IMR-90 (cell line): ENCODE measurements around the gene CHMP4A. TPM values are rescaled to one million over a fixed set of nuclear protein-coding genes. Genes with fewer than 3 reads are reported as not detected.

Experiments used
- ATAC-seq: fragments of 200-7000 bp; cut with Tn5 transposase; 2 replicates; pipeline ENCODE4 v1.9.1; 2020; ENCODE audit warnings: low read depth, mild to moderate bottlenecking, moderate library complexity
- BruUV-seq: library from RNA; stranded (reverse); fragments of 400-500 nt; replicated peaks from 2 replicates; lab custom pipeline; 2021; lab: Mats Ljungman, UMichigan
- CTCF ChIA-PET: fragments of 300-600 bp; formaldehyde crosslinking; extraction: SDS; loops from one replicate; lab custom pipeline; 2021; ENCODE audit warnings: antibody characterized with exemption; lab: Yijun Ruan, JAX
- POLR2A ChIA-PET: fragments of 300-600 bp; sonication (Branson Sonifier 250); formaldehyde crosslinking; loops from one replicate; lab custom pipeline; 2022; ENCODE audit warnings: antibody characterized with exemption; ENCODE audit not compliant: unreplicated experiment; lab: Charles Lee
- DNase-seq: peaks from one replicate; pipeline ENCODE4 v3.0.0; 2013
- H2AFZ ChIP-seq: replicated peaks from 2 replicates; pipeline ENCODE3; 2013; ENCODE audit warnings: low read length, mild to moderate bottlenecking; ENCODE audit not compliant: poor library complexity
- H2AK5ac ChIP-seq: 2 replicates; pipeline ENCODE4 v1.6.1; 2013; ENCODE audit warnings: low read depth, low read length, inconsistent platforms
- H2AK9ac ChIP-seq: replicated peaks from 2 replicates; pipeline ENCODE3; 2013; ENCODE audit warnings: mild to moderate bottlenecking, low read depth, low read length, moderate library complexity; ENCODE audit not compliant: poor library complexity
- H2BK120ac ChIP-seq: 2 replicates; pipeline ENCODE4 v1.6.1; 2013; ENCODE audit warnings: low read depth, low read length, inconsistent platforms
- H2BK15ac ChIP-seq: 3 replicates; pipeline ENCODE4 v1.6.1; 2013; ENCODE audit warnings: low read depth, low read length, inconsistent platforms
- H2BK20ac ChIP-seq: 2 replicates; pipeline ENCODE4 v1.6.1; 2013; ENCODE audit warnings: low read depth, mild to moderate bottlenecking, inconsistent platforms, low read length, moderate library complexity
- H2BK5ac ChIP-seq: 2 replicates; pipeline ENCODE4 v1.6.1; 2013; ENCODE audit warnings: mild to moderate bottlenecking, low read depth, low read length, inconsistent platforms; ENCODE audit not compliant: poor library complexity, severe bottlenecking
- H3K14ac ChIP-seq: replicated peaks from 2 replicates; pipeline ENCODE4 v1.6.1; 2013; ENCODE audit warnings: low read depth, low read length, inconsistent platforms
- H3K18ac ChIP-seq: 2 replicates; pipeline ENCODE4 v1.6.1; 2013; ENCODE audit warnings: low read depth, low read length, control low read depth
- H3K23ac ChIP-seq: 2 replicates; pipeline ENCODE4 v1.6.1; 2013; ENCODE audit warnings: low read depth, low read length, inconsistent platforms
- H3K27ac ChIP-seq: 2 replicates; pipeline ENCODE4 v1.5.1; 2013; ENCODE audit warnings: mild to moderate bottlenecking, control low read depth, low read length; ENCODE audit not compliant: insufficient read depth
- H3K27me3 ChIP-seq: 2 replicates; pipeline ENCODE4 v1.6.1; 2013; ENCODE audit warnings: low read length; ENCODE audit not compliant: control insufficient read depth, insufficient read depth
- H3K36me3 ChIP-seq: 2 replicates; pipeline ENCODE4 v1.6.1; 2013; ENCODE audit warnings: low read length, mixed read lengths; ENCODE audit not compliant: control insufficient read depth, insufficient read depth
- H3K4ac ChIP-seq: 2 replicates; pipeline ENCODE4 v1.6.1; 2013; ENCODE audit warnings: low read depth, low read length, inconsistent platforms
- H3K4me1 ChIP-seq: 2 replicates; pipeline ENCODE4 v1.6.1; 2013; ENCODE audit warnings: low read length, mixed read lengths; ENCODE audit not compliant: control insufficient read depth, insufficient read depth
- H3K4me2 ChIP-seq: 2 replicates; pipeline ENCODE4 v1.6.1; 2013; ENCODE audit warnings: low read depth, mild to moderate bottlenecking, control low read depth, low read length, moderate library complexity
- H3K4me3 ChIP-seq: 2 replicates; pipeline ENCODE4 v1.5.1; 2013; ENCODE audit warnings: low read depth, mild to moderate bottlenecking, control low read depth, low read length, moderate library complexity; ENCODE audit not compliant: insufficient read depth
- H3K56ac ChIP-seq: 2 replicates; pipeline ENCODE4 v1.6.1; 2013; ENCODE audit warnings: low read length, inconsistent platforms; ENCODE audit not compliant: insufficient read depth; ENCODE audit errors: extremely low read depth
- H3K79me1 ChIP-seq, 2 experiments: 2 replicates each; pipeline ENCODE4 v1.6.1; 2013; ENCODE audit warnings: low read length in 2 of 2, inconsistent platforms in 1 of 2, low read depth in 1 of 2
- H3K9ac ChIP-seq: 2 replicates; pipeline ENCODE4 v1.6.1; 2013; ENCODE audit warnings: low read depth, low read length, control low read depth
- H3K9me1 ChIP-seq: 2 replicates; pipeline ENCODE4 v1.6.1; 2013; ENCODE audit warnings: low read length, inconsistent platforms; ENCODE audit not compliant: insufficient read depth
- H3K9me3 ChIP-seq: 2 replicates; pipeline ENCODE4 v1.6.1; 2013; ENCODE audit warnings: low read length; ENCODE audit not compliant: control insufficient read depth, insufficient read depth
- H4K20me1 ChIP-seq: 2 replicates; pipeline ENCODE4 v1.6.1; 2013; ENCODE audit warnings: low read length, inconsistent platforms; ENCODE audit not compliant: insufficient read depth
- H4K5ac ChIP-seq: 2 replicates; pipeline ENCODE4 v1.6.1; 2013; ENCODE audit warnings: mild to moderate bottlenecking, low read depth, low read length, control low read depth
- H4K8ac ChIP-seq, 2 experiments: 2 replicates each; pipeline ENCODE4 v1.6.1; 2013; ENCODE audit warnings: low read depth in 2 of 2, low read length in 2 of 2, control low read depth in 1 of 2, inconsistent platforms in 1 of 2
- H4K91ac ChIP-seq: 2 replicates; pipeline ENCODE4 v1.6.1; 2013; ENCODE audit warnings: low read depth, low read length, inconsistent platforms; ENCODE audit not compliant: insufficient read depth
- MAZ ChIP-seq: IDR thresholded peaks from 2 replicates; pipeline ENCODE4 v1.6.1; 2012; ENCODE audit warnings: low read depth, mild to moderate bottlenecking, low read length, improper control_type of control experiment, moderate library complexity, borderline replicate concordance
- MXI1 ChIP-seq: IDR thresholded peaks from 2 replicates; pipeline ENCODE4 v1.6.1; 2012; ENCODE audit warnings: low read depth, mild to moderate bottlenecking, low read length, moderate library complexity, borderline replicate concordance
- POLR2A ChIP-seq: IDR thresholded peaks from 2 replicates; pipeline ENCODE4 v1.6.1; 2012; ENCODE audit warnings: mild to moderate bottlenecking, low read depth, low read length
- RFX5 ChIP-seq: IDR thresholded peaks from 2 replicates; pipeline ENCODE4 v1.8.0; 2012; ENCODE audit warnings: low read depth, mild to moderate bottlenecking, low read length, moderate library complexity
- WGBS, 2 experiments: methylation state at CpG; one replicate each; pipeline versions ENCODE4 v1.1.5 to v1.1.7; 2013; ENCODE audit warnings: missing lambda C conversion rate in 2 of 2; ENCODE audit not compliant: insufficient read length in 1 of 2; ENCODE audit errors: extremely low coverage in 2 of 2; 5-methylcytosine and 5-hydroxymethylcytosine counted together
- dilution Hi-C: fragments of 300-500 bp; cut with HindIII; formaldehyde crosslinking; loops from one replicate; pipeline ENCODE4 v1.14.3; 2018; ENCODE audit warnings: low sequenced_read_pairs; ENCODE audit not compliant: unreplicated experiment
- in situ Hi-C: fragments of 300-500 bp; cut with MboI; formaldehyde crosslinking; loops from 3 replicates; pipeline ENCODE4 v1.14.3; 2019; ENCODE audit warnings: low sequenced_read_pairs, inconsistent platforms, mixed read lengths
- intact Hi-C: fragments of 100-400 bp; cut with micrococcal nuclease; formaldehyde crosslinking; loops from 2 replicates; pipeline ENCODE4 v1.10.0; 2022
- polyA plus RNA-seq, 3 experiments: library from polyadenylated mRNA; depleted of rRNA; stranded (reverse); fragments of >200 nt; gene quantifications; 2 replicates each; pipeline ENCODE4 v1.2.3, GENCODE V29; 2012; ENCODE audit warnings: low replicate concordance in 1 of 3
- total RNA-seq: library from RNA; depleted of rRNA; stranded (reverse); fragments of >200 nt; gene quantifications from 2 replicates; pipeline ENCODE4 v1.2.3, GENCODE V29; 2012
- TF ChIP-seq, protein P1 (sequence below): fragments of 150-350 bp; IDR thresholded peaks from 2 replicates; pipeline ENCODE4 v1.6.1; 2017; ENCODE audit warnings: mild to moderate bottlenecking, antibody characterized with exemption, low read length, low read depth
- TF ChIP-seq, protein P2 (sequence below): conservative IDR thresholded peaks from 2 replicates; pipeline ENCODE4 v1.5.1; 2012; ENCODE audit warnings: mild to moderate bottlenecking, low read depth, low read length, improper control_type of control experiment

The CHMP4A gene
- total and polyA plus RNA-seq, 2 of the 4 experiments (the other 2 are of a cell fraction) = 22.0 to 63.8 TPM

DNA sequence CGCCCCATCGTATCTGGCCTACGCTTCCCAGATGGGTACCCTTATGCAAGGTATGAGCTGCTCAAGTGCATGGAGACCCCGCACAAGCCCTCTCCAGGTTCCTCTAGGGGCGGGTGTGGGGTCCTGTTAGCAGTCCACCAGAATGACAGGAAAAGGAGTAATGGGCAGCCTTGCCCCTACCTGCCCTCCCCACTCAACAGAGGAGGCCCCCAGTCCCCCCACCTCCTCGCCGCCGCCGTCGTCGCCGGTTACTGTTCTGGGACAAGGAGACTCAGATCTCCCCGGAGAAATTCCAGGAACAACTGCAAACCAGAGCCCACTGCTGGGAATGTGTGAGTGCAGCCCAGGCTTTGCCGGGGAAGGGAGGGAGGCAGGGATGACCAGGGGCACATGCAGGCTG lies 35.4 kb downstream of the CHMP4A start:
- no peak overlapping the region for H2BK15ac ChIP-seq
- no peak overlapping the region for H4K8ac ChIP-seq
- no peaks in the 10 kb centered on the region for H3K9me1 ChIP-seq
- no peaks in the 10 kb centered on the region for H4K20me1 ChIP-seq
- H3K4me3 ChIP-seq = no peak overlapping the region
- peaks cover 61% of the 10 kb centered on the region for H3K36me3 ChIP-seq
- in situ Hi-C loops = no loop called here
- intact Hi-C loops = no loop called here
- peaks cover 2% of the 10 kb centered on the region; the same call in 1 of the 2 replicates for H3K4me1 ChIP-seq
- H2BK120ac ChIP-seq = no peak overlapping the region
- dilution Hi-C loops = no loop called here
- TF ChIP-seq RFX5 (no peak), MXI1 (no peak), MAZ (no peak), POLR2A (no peak)
- TF ChIP-seq, protein P1, sequence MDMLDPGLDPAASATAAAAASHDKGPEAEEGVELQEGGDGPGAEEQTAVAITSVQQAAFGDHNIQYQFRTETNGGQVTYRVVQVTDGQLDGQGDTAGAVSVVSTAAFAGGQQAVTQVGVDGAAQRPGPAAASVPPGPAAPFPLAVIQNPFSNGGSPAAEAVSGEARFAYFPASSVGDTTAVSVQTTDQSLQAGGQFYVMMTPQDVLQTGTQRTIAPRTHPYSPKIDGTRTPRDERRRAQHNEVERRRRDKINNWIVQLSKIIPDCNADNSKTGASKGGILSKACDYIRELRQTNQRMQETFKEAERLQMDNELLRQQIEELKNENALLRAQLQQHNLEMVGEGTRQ = no peak
- TF ChIP-seq, protein P2, sequence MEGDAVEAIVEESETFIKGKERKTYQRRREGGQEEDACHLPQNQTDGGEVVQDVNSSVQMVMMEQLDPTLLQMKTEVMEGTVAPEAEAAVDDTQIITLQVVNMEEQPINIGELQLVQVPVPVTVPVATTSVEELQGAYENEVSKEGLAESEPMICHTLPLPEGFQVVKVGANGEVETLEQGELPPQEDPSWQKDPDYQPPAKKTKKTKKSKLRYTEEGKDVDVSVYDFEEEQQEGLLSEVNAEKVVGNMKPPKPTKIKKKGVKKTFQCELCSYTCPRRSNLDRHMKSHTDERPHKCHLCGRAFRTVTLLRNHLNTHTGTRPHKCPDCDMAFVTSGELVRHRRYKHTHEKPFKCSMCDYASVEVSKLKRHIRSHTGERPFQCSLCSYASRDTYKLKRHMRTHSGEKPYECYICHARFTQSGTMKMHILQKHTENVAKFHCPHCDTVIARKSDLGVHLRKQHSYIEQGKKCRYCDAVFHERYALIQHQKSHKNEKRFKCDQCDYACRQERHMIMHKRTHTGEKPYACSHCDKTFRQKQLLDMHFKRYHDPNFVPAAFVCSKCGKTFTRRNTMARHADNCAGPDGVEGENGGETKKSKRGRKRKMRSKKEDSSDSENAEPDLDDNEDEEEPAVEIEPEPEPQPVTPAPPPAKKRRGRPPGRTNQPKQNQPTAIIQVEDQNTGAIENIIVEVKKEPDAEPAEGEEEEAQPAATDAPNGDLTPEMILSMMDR = no peak
- H3K56ac ChIP-seq = no peak overlapping the region
- H2BK20ac ChIP-seq = no peak overlapping the region
- H3K23ac ChIP-seq = no peak overlapping the region
- no peak overlapping the region for H2BK5ac ChIP-seq
- no peak overlapping the region for H2AK9ac ChIP-seq
- no TSS peak for BruUV-seq
- H2AFZ ChIP-seq = no peak overlapping the region
- CTCF ChIA-PET = no interaction called here
- no peak overlapping the region for H3K14ac ChIP-seq
- no peak overlapping the region for H3K9ac ChIP-seq
- H3K18ac ChIP-seq = no peak overlapping the region
- no peak overlapping the region for H3K27ac ChIP-seq
- no peaks in the 10 kb centered on the region for H3K9me3 ChIP-seq
- no peak overlapping the region for H4K5ac ChIP-seq
- DNase-seq (no peak), ATAC-seq (no peak)
- H3K4me2 ChIP-seq = no peak overlapping the region
- H4K91ac ChIP-seq = no peak overlapping the region
- no peak overlapping the region for H2AK5ac ChIP-seq
- no peaks in the 10 kb centered on the region for H3K27me3 ChIP-seq
- no peaks in the 10 kb centered on the region; a peak in 1 of 4 replicates for H3K79me1 ChIP-seq
- 90% methylated on average over 3 of the region's 14 CpGs; no CpG with 5 or more reads in 1 of the 2 experiments for WGBS, 2 experiments
- POLR2A ChIA-PET = no interaction called here
- no peak overlapping the region for H3K4ac ChIP-seq
